HG02642 (cell line): ENCODE results near the gene GAS1.

Experiments
- ATAC-seq: cut with Tn5 transposase; IDR thresholded peaks from one replicate; pipeline ENCODE4 v1.9.1; 2021; ENCODE audit warnings: mild to moderate bottlenecking; ENCODE audit not compliant: unreplicated experiment, poor library complexity

Gene GAS1

DNA sequence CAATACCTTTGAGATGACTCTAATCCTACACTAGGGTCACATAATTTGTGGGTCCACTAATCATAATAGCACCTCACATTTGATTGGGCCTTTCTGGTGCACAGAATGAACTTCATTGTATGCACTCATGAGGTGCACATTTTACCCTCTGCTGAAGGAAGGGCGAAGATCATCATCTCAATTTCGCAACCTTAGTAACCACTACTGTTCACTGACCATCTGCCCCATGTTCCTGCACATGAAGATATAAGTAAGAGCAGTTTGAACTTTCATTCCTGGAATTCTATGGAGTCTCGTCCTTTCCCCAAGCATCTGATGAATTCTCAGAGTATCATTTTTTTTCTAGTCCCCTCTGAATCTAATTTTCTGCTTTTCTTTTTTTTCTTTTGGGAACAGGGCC, 21.2 kb downstream of the GAS1 start:
- ATAC-seq = no peak

DNA sequence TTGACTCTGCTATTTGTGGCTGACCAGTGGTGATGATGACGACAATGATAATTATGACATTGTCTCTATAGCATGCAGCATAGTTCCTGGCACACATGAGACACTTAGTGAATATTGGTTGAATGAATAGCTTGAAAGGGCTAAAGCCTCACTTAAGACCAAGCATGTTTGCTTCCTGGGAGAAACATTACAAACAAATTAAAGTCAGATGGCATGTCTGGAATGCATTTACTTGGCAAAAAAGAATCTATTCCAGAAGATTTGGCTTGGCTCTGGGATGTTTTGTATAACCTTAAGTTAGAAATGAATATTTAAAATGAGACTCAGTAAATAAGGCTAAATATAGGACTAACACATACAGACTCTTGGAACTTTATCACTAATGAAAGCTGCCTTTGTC, 21.6 kb downstream of the GAS1 start:
- ATAC-seq = no peak

GRCh38 chr9:86924206-86924605, 23.1 kb downstream of the GAS1 start:
- no peak for ATAC-seq

DNA sequence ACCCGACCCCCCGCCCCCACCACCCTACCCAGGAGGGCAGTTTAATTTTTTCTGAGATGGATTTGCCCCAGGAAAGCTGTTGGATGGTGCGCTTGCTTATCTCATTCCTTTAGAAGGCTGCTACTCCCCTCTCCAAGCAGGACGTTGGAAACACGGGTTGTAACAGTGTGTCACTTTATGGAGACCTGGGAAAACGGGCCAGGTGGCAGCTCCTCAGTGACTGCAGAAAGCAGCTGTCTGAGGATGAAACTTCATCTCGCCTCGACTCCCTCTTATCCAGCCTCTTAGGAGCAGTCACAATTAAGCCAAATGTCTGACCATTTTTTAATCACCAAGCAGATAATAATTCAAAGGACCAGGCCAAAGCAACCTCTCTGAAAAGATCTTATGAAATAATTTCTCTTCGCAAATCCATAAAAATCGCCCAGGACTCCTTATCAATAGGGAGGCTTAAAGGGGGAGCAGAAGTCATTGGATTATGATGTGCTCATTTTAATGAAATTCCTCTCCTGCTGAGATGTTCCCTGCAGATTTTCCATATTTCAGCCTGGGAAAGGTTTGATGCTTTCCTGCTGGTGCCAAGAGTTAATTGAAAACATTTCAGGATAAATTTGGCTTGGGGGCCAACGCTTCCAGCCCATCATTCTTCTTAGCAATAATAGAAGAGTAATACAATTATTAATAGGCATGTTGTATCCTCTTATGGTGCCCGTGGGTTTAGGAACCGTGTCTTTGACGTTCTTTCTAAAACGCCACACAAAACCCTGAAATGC, 26.0 kb downstream of the GAS1 start:
- no peak for ATAC-seq

GRCh38 chr9:86918556-86918955, 28.8 kb downstream of the GAS1 start:
- ATAC-seq = no peak

- ATAC-seq = no peak
Measured at GRCh38 chr9:86912210-86912609, 35.1 kb downstream of the GAS1 start.

- no peak for ATAC-seq
Measured at GRCh38 chr9:86909388-86909787, 37.9 kb downstream of the GAS1 start.

- ATAC-seq = no peak
Measured at GRCh38 chr9:86908261-86908660, 39.0 kb downstream of the GAS1 start.

GRCh38 chr9:86907346-86907745, 40.0 kb downstream of the GAS1 start:
- no peak for ATAC-seq

DNA sequence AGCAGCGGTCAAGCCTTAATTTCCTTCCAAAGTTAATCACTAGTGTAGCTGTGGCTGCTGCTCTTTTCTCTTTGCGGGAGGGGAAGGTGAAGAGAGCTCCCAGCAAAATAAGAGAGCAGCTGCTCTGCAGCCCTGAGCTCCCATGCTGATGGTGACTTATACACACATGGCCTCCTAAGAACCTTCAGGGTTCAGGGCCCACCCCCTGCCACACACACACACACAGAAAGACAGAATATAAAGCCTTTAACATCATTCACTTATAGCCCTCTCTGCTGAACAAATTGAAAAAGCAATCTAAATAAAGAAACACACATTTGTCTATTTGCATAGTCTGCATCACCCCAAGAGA, 43.6 kb downstream of the GAS1 start:
- no peak for ATAC-seq

- no peak for ATAC-seq
Measured at GRCh38 chr9:86902991-86903733, 44.1 kb downstream of the GAS1 start.

- no peak for ATAC-seq
Measured at GRCh38 chr9:86902586-86902985, 44.7 kb downstream of the GAS1 start.

GRCh38 chr9:86902176-86902575, 45.1 kb downstream of the GAS1 start:
- no peak for ATAC-seq

DNA sequence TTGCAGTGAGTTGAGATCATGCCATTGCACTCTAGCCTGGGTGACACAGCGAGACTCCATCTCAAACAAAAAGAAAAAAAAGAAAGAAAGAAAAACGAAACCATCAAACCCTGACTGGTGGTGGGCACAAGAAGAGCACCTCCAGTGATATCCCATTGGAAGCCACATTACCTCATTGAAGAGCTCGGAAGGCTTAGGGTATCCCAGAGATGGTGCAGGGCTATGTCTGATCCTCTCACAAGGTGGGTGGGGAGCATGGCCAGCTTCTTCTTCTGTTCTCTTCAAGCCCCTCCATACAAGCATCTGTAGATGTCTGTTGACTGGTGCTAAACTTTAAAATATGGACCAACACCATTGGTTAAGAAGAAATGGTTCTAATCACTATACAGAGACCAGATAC, 45.8 kb downstream of the GAS1 start:
- ATAC-seq = no peak
